AG09319 (cell line): ENCODE data around the gene GPR42.

Experiments used
- DNase-seq: peaks from one replicate; pipeline ENCODE4 v3.0.0-alpha.2; 2010; ENCODE audit warnings: low read depth; ENCODE audit errors: extremely low read depth
- CTCF ChIP-seq: IDR thresholded peaks from 2 replicates; pipeline ENCODE4 v1.5.1; 2011; ENCODE audit warnings: low read depth, mild to moderate bottlenecking, inconsistent platforms, low read length, moderate library complexity

GPR42 gene

DNA sequence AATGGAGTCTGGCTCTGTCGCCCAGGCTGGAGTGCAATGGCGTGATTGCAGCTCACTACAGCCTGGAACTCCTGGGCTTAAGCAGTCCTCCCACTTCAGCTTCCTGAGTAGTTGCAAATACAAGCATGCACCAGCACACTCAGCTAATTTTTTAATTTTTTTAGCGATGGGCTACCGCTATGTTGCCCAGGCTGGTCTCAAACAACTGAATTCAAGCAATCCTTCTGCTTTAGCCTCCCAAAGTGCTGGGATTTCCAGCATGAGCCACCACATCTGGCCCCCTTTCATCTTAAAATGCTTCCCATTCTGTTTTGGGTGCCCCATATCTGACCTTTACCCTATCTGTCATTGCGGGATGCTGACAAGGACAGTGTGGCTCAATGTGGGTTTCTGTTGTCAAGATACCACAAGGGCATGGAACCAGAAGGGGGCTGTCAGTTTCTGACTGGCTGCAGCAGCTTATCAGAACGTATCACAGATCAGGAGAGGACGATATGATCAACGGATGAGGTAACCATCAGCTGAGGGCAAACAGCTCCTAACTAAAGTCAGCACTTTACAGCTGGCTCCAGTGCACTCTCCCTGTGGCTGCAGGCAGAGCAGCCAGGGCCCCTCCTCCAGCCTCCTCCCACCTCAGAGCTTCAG lies 32.4 kb downstream of the GPR42 start:
- DNase-seq: no peak
- TF ChIP-seq CTCF: no peak

DNA sequence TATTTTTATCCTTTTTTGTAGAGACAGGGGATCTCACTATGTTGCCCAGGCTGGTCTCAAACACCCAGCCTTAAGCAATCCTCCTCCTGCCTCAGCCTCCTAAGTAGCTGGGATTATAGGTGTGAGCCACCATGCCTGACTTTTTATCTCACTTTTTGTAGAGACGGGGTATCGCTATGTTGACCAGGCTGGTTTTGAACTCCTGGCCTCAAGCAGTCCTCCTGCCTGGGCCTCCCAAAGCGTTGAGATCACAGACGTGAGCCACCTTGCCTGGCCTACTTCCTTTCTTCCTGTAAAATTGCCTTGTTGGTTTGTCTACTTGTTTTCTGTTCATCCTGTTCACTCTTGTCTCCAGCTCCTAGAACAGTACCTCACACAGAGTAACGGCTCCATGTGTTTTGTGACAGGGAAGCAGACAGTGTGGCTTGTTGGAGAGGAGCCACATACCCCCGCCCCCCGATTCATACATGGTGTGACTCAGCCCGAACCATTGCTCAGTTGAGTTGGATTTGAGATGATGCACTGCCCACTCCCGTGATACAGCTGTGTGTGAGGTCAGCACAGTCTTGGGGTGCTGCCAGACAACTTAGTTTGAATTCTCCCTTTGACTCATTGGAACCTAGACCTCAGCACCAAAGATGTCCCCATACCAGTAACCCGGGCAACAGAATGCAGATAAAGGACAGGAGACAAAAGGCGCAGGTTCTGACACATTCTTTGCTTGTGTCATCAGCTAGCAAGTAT lies 34.2 kb downstream of the GPR42 start:
- TF ChIP-seq CTCF: no peak

DNA sequence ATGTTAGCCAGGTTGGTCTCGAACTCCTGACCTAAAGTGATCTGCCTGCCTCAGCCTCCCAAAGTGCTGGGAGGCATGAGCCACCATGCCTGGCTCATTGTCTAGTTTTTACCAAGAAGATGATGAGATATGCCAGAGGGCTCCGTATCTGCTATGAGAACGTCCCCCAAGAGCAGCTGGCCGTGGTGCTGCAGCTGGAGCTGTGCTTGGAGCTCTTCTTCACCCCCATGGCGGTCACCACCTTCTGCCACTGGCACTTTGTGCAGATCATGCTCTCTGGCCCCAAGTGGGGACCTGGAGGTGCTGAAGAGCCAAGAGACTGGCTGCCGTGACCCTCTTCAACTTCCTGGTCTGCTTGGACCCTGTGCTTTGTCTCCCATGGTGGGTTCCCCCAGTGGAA lies 36.8 kb downstream of the GPR42 start:
- TF ChIP-seq CTCF: no peak
- DNase-seq: no peak

More for the DNA sequence above, 34.2 kb downstream of the GPR42 start:
- DNase-seq: peak; percentile 43

- no peak for TF ChIP-seq CTCF
- no peak for DNase-seq
Observed at GRCh38 chr19:35408284-35409171, 37.7 kb downstream of the GPR42 start.

GRCh38 chr19:35409191-35409590 lies 38.3 kb downstream of the GPR42 start:
- TF ChIP-seq CTCF: no peak
- no peak for DNase-seq

GRCh38 chr19:35410487-35410886 lies 39.6 kb downstream of the GPR42 start:
- no peak for DNase-seq
- no peak for TF ChIP-seq CTCF

- no peak for DNase-seq
- no peak for TF ChIP-seq CTCF
Observed at GRCh38 chr19:35414442-35414841, 43.6 kb downstream of the GPR42 start.
